Body of pancreas (tissue), 4 donors: ENCODE measurements around the gene TCF12.

ENCODE experiments used
- POLR2A ChIP-seq, 3 donors: fragments of 450-650 bp; IDR thresholded peaks; one replicate each; pipeline ENCODE4 v1.6.1; 2016; ENCODE audit warnings: antibody characterized with exemption in 3 of 3, mild to moderate bottlenecking in 2 of 3
- TF ChIP-seq, protein P1 (sequence below), 7 experiments: fragments of 450-650 bp in 4 of 7; fragments of 200-600 bp in 3 of 7; sonication (generic) in 3 of 7; IDR thresholded peaks; one replicate each; pipeline ENCODE4 v1.5.1; 2016 to 2019; ENCODE audit warnings: antibody characterized with exemption in 7 of 7

DNA sequence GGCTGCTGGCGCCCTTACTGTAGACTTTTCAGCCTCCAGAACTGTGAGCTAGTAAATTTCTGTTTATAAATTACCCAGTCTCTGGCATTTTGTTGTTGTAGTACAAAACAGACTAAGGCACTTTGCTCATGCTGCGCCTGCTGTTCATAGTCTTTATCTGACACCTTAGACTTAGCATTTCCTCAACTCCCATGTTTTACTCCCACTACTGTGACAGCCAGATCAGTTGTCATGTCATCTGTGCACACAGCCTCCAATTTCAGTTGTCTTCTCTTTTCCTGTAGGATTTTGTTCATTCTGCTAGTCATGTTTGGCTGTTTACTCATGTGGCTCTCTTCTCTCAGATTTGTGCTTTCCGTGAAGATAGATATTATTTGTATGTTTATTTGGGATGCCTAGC is 62.0 kb downstream of the TCF12 start:
- TF ChIP-seq POLR2A (IDR thresholded peaks at IDR 0.05): no peak
- TF ChIP-seq, protein P1, sequence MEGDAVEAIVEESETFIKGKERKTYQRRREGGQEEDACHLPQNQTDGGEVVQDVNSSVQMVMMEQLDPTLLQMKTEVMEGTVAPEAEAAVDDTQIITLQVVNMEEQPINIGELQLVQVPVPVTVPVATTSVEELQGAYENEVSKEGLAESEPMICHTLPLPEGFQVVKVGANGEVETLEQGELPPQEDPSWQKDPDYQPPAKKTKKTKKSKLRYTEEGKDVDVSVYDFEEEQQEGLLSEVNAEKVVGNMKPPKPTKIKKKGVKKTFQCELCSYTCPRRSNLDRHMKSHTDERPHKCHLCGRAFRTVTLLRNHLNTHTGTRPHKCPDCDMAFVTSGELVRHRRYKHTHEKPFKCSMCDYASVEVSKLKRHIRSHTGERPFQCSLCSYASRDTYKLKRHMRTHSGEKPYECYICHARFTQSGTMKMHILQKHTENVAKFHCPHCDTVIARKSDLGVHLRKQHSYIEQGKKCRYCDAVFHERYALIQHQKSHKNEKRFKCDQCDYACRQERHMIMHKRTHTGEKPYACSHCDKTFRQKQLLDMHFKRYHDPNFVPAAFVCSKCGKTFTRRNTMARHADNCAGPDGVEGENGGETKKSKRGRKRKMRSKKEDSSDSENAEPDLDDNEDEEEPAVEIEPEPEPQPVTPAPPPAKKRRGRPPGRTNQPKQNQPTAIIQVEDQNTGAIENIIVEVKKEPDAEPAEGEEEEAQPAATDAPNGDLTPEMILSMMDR (IDR thresholded peaks at IDR 0.05): no peak
